ENCODE data around the gene SATB2. TPM values are rescaled to one million over a fixed set of nuclear protein-coding genes. Genes with fewer than 3 reads are reported as not detected.

Gene SATB2
- total RNA-seq, 1 experiment from 2014 or later: 13.8 TPM

DNA sequence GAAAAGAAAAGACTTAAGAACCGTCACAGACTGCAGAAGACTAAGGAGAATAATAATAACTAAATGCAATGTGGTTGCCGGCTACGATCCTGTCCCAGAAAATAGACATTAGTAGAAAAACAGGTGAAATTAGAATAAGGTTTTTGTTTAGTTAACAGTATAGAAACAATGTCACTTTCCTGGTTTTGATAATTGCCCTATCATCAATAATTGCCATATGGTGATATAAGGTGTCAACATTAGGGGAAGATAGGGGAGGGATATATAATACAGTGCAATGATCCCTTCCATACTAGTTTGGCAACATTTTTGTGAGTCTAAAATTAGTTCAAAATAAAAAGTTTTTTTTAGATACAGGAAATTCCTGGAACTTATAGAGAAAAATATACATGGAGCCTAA lies 144.8 kb downstream of the SATB2 start:
- TF ChIP-seq EGR1 (IDR thresholded peaks at IDR 0.05; ENCODE audit: low read depth) (no peak), TCF7L2 (IDR thresholded peaks at IDR 0.05; ENCODE audit: borderline replicate concordance, extremely low read depth, insufficient read depth, insufficient read length) (no peak), SIN3A (IDR thresholded peaks at IDR 0.05; ENCODE audit: low read depth) (no peak), CEBPB (IDR thresholded peaks at IDR 0.05; ENCODE audit: low read depth) (no peak), YY1 (IDR thresholded peaks at IDR 0.05; ENCODE audit: extremely low read depth, insufficient replicate concordance, low read depth, low read length) (no peak), ZNF274 (IDR thresholded peaks at IDR 0.05; ENCODE audit: low read depth, low read length) (no peak), SRF (IDR thresholded peaks at IDR 0.05; ENCODE audit: low read depth) (no peak), JUND (IDR thresholded peaks at IDR 0.05) (no peak)
- TF ChIP-seq, protein P1, sequence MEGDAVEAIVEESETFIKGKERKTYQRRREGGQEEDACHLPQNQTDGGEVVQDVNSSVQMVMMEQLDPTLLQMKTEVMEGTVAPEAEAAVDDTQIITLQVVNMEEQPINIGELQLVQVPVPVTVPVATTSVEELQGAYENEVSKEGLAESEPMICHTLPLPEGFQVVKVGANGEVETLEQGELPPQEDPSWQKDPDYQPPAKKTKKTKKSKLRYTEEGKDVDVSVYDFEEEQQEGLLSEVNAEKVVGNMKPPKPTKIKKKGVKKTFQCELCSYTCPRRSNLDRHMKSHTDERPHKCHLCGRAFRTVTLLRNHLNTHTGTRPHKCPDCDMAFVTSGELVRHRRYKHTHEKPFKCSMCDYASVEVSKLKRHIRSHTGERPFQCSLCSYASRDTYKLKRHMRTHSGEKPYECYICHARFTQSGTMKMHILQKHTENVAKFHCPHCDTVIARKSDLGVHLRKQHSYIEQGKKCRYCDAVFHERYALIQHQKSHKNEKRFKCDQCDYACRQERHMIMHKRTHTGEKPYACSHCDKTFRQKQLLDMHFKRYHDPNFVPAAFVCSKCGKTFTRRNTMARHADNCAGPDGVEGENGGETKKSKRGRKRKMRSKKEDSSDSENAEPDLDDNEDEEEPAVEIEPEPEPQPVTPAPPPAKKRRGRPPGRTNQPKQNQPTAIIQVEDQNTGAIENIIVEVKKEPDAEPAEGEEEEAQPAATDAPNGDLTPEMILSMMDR (IDR thresholded peaks at IDR 0.05 in 2 of 3, conservative IDR thresholded peaks at IDR 0.05 in 1 of 3; ENCODE audit: borderline replicate concordance in 1 of 3, insufficient read depth in 1 of 3, low read depth in 2 of 3, low read length in 2 of 3): no peak
- TF ChIP-seq, protein P2, sequence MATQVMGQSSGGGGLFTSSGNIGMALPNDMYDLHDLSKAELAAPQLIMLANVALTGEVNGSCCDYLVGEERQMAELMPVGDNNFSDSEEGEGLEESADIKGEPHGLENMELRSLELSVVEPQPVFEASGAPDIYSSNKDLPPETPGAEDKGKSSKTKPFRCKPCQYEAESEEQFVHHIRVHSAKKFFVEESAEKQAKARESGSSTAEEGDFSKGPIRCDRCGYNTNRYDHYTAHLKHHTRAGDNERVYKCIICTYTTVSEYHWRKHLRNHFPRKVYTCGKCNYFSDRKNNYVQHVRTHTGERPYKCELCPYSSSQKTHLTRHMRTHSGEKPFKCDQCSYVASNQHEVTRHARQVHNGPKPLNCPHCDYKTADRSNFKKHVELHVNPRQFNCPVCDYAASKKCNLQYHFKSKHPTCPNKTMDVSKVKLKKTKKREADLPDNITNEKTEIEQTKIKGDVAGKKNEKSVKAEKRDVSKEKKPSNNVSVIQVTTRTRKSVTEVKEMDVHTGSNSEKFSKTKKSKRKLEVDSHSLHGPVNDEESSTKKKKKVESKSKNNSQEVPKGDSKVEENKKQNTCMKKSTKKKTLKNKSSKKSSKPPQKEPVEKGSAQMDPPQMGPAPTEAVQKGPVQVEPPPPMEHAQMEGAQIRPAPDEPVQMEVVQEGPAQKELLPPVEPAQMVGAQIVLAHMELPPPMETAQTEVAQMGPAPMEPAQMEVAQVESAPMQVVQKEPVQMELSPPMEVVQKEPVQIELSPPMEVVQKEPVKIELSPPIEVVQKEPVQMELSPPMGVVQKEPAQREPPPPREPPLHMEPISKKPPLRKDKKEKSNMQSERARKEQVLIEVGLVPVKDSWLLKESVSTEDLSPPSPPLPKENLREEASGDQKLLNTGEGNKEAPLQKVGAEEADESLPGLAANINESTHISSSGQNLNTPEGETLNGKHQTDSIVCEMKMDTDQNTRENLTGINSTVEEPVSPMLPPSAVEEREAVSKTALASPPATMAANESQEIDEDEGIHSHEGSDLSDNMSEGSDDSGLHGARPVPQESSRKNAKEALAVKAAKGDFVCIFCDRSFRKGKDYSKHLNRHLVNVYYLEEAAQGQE (IDR thresholded peaks at IDR 0.05; ENCODE audit: low read depth): no peak

More for the DNA sequence above, 144.8 kb downstream of the SATB2 start:
- Histone ChIP-seq H3K4me3 (replicated peaks in 1 of 2; ENCODE audit: low read depth in 1 of 2, low read length in 2 of 2) (no peak overlapping the region), H3K9me2 (ENCODE audit: insufficient read depth) (no peaks in the 10 kb centered on the region), H2AFZ (ENCODE audit: low read depth, low read length, poor library complexity, severe bottlenecking) (no peak overlapping the region), H3K27me3 (ENCODE audit: insufficient read depth, low read length) (no peaks in the 10 kb centered on the region), H3K9ac (ENCODE audit: low read length) (no peak overlapping the region), H3K9me3 (ENCODE audit: control insufficient read depth in 1 of 2, insufficient read depth in 1 of 2, low read depth in 1 of 2, low read length in 2 of 2) (no peaks in the 10 kb centered on the region), H3K4me2 (ENCODE audit: low read length) (no peak overlapping the region), H3K36me3 (ENCODE audit: control insufficient read depth in 1 of 2, insufficient read depth in 2 of 2, low read length in 2 of 2) (peaks cover 4 to 8% of the 10 kb centered on the region in 2 experiments; a peak in 2 of 4 replicates), H3K27ac (ENCODE audit: low read depth, low read length) (no peak overlapping the region), H3K79me2 (ENCODE audit: insufficient read depth, low read length) (no peaks in the 10 kb centered on the region), H3K4me1 (ENCODE audit: control insufficient read depth in 1 of 2, insufficient read depth in 2 of 2, low read length in 2 of 2) (no peaks in the 10 kb centered on the region), H4K20me1 (ENCODE audit: insufficient read depth) (no peaks in the 10 kb centered on the region)
- RAD21 ChIA-PET (ENCODE audit: low non-redundant PET in 1 of 2, low total read pairs in 2 of 2, uncharacterized antibody in 2 of 2, unreplicated experiment in 2 of 2): no interaction called here
- ATAC-seq (no peak), DNase-seq (ENCODE audit: low read depth, low spot score) (no peak)
- intact Hi-C loops (cut with micrococcal nuclease): no loop called here
- POLR2A ChIA-PET: no interaction called here
- no TSS peak for BruUV-seq (replicated peaks)
- CTCF ChIA-PET: no interaction called here

Data from HCT116 (cell line).